Motor neuron (in vitro differentiated cells): ENCODE data around the gene ZNF697. TPM values are rescaled to one million over a fixed set of nuclear protein-coding genes. Genes with fewer than 3 reads are reported as not detected.
A peak's percentile ranks its signal among the peaks of the same experiment; 100 is the strongest.
"Not testable (repeated sequence)": the region's sequence is repeated elsewhere in the genome, so short reads cannot be mapped to it uniquely, and the experiment has no call there.

Experiments used
- ATAC-seq, 8 experiments: fragments of 200-7000 bp; cut with Tn5 transposase; replicated peaks in 6 of 8; 2 replicates each; pipeline ENCODE4 v1.8.0; 2021; ENCODE audit warnings: mild to moderate bottlenecking in 8 of 8, moderate library complexity in 8 of 8
- H3K27ac ChIP-seq, 2 donors: fragments of 250-450 bp; sonication (Bioruptor Pico); 2 replicates each; pipeline ENCODE4 v1.9.0; 2021; ENCODE audit warnings: antibody characterized with exemption in 2 of 2, mild to moderate bottlenecking in 2 of 2, moderate library complexity in 1 of 2
- H3K4me1 ChIP-seq, 2 donors: fragments of 250-450 bp; sonication (Bioruptor Pico); replicated peaks in 1 of 2; 2 replicates each; pipeline ENCODE4 v1.6.1; 2021; ENCODE audit warnings: antibody characterized with exemption in 2 of 2, mild to moderate bottlenecking in 2 of 2, moderate library complexity in 1 of 2
- H3K4me3 ChIP-seq, 5 donors: fragments of 250-450 bp; sonication (Bioruptor Pico); 2 replicates each; pipeline ENCODE4 v1.9.0; 2021; ENCODE audit warnings: antibody characterized with exemption in 5 of 5, mild to moderate bottlenecking in 5 of 5, moderate library complexity in 4 of 5
- WGBS, 10 experiments: fragments of 450-650 bp; shearing (Covaris generic); methylation state at CpG; one replicate each; pipeline ENCODE4 v1.0.0; 2022; 5-methylcytosine and 5-hydroxymethylcytosine counted together
- in situ Hi-C, 9 experiments: fragments of 400-800 bp; cut with MboI; loops; one replicate each; pipeline ENCODE4 v1.15.0; 2021; ENCODE audit warnings: low sequenced_read_pairs in 9 of 9, low pct_unique_long_range_greater_than_20kb in 2 of 9; ENCODE audit not compliant: unreplicated experiment in 9 of 9
- total RNA-seq, 8 experiments: library from RNA; unstranded; fragments of 300-600 nt; gene quantifications; 2 replicates each; pipeline versions ENCODE4 v1.2.3 to v1.2.4, GENCODE V29; 2022

The ZNF697 gene
- total RNA-seq, 8 experiments from 2014 or later, result 10.8 to 47.7 (median 29.9) TPM

DNA sequence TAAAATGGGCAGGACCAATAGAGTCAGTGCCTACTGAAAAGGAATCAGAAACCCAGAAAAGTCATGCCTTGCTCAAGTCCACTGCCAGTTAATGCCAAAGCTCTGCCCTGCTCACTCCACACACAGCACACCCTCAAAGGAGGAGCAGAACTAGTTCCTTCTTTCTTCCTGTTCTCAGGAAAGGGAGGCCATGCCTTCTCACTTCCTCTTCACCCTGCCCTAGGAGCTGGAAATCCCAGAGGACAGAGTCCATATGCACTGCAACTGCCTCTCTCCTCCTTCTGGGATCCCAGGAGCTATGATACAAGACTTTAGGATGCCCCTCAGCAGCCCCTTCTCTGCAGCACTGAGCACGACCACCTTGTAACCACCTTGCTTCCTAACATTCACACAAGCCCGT is 62.3 kb downstream of the ZNF697 start:
- in situ Hi-C loops, H3K4me3 ChIP-seq, H3K27ac ChIP-seq, H3K4me1 ChIP-seq, ATAC-seq: not testable (repeated sequence)
- WGBS, 10 experiments, result 22 to 83% (median 67%) methylated on average over 1 to 2 of the region's 2 CpGs; no CpG with 5 or more reads in 5 of the 10 experiments

GRCh38 chr1:119582801-119583200 is 65.3 kb downstream of the ZNF697 start:
- Histone ChIP-seq H3K4me3 (no peak overlapping the region), H3K27ac (no peak overlapping the region), H3K4me1 (no peaks in the 10 kb centered on the region)
- in situ Hi-C loops, result no loop called here
- 0 to 20% (median 7%) methylated on average over 1 of the region's 1 CpG; no CpG with 5 or more reads in 6 of the 10 experiments for WGBS, 10 experiments
- peak; percentile 68 to 100 (median 84) for ATAC-seq

- H3K27ac ChIP-seq, in situ Hi-C loops, ATAC-seq, H3K4me1 ChIP-seq, H3K4me3 ChIP-seq: not testable (repeated sequence)
- 49 to 93% (median 71%) methylated on average over 2 of the region's 3 CpGs; no CpG with 5 or more reads in 4 of the 10 experiments for WGBS, 10 experiments
Measured at GRCh38 chr1:119581076-119581475, 67.0 kb downstream of the ZNF697 start.

DNA sequence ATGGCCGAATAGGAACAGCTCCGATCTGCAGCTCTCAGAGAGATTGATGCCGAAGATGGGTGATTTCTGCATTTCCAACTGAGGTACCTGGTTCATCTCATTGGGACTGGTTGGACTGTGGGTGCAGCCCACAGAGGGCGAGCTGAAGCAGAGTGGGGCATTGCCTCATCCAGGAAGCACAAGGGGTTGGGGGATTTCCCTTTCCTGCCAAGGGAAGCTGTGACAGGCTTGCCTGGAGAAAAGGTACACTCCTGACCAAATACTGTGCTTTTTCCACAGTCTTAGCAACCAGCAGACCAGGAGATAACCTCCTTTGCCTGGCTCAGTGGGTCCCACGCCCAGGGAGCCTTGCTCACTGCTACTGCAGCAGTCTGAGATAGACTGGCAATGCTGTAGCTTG is 74.2 kb downstream of the ZNF697 start:
- ATAC-seq, result no peak
- 0 to 100% (median 84%) methylated on average over 1 to 5 of the region's 5 CpGs; no CpG with 5 or more reads in 4 of the 10 experiments for WGBS, 10 experiments
- in situ Hi-C loops, result no loop called here
- Histone ChIP-seq H3K4me1 (no peaks in the 10 kb centered on the region), H3K4me3 (no peak overlapping the region), H3K27ac (no peak overlapping the region)

- H3K27ac ChIP-seq, H3K4me1 ChIP-seq, in situ Hi-C loops, ATAC-seq, H3K4me3 ChIP-seq: not testable (repeated sequence)
- 38 to 100% (median 72%) methylated on average over 1 to 2 of the region's 8 CpGs; no CpG with 5 or more reads in 1 of the 10 experiments for WGBS, 10 experiments
Measured at GRCh38 chr1:119569930-119570622, 78.0 kb downstream of the ZNF697 start.

Other genes starting within 250 kb of the ZNF697 start
- gene HSD3B2, start 233.1 kb downstream of the ZNF697 start, total RNA-seq, result 1 to 10 TPM in 1 of 8 experiments, under 1 TPM in 1, not detected in 6; 0.38 to 1.0 TPM
- gene HSD3B1, start 141.1 kb downstream of the ZNF697 start, total RNA-seq, result 1 to 10 TPM in 1 of 8 experiments, under 1 TPM in 4, not detected in 3; 0.18 to 1.5 (median 0.49) TPM
- gene PHGDH, start 63.7 kb upstream of the ZNF697 start, total RNA-seq, result 100 to 1,000 TPM in 6 of 8 experiments, 10 to 100 TPM in 2; 39.6 to 288 (median 175) TPM
- gene HMGCS2, start 120.6 kb upstream of the ZNF697 start, total RNA-seq, result under 1 TPM in 1 of 8 experiments, not detected in 7; 0.38 TPM
- gene REG4, start 163.2 kb upstream of the ZNF697 start, total RNA-seq, result 1 to 10 TPM in 1 of 8 experiments, under 1 TPM in 4, not detected in 3; 0.14 to 1.1 (median 0.29) TPM
- gene ADAM30, start 248.2 kb upstream of the ZNF697 start, total RNA-seq, result under 1 TPM in 5 of 8 experiments, not detected in 3; 0.05 to 0.43 (median 0.15) TPM